SU-DHL-6 (cell line): Measurements from ENCODE around the gene MOB3B.

Experiments used
- CTCF ChIP-seq: fragments of 200-600 bp; sonication (generic); IDR thresholded peaks from one replicate; pipeline ENCODE4 v1.5.1; 2017; ENCODE audit warnings: antibody characterized with exemption, mild to moderate bottlenecking, low read length, moderate library complexity; ENCODE audit not compliant: insufficient read depth, poor library complexity, severe bottlenecking
- EZH2phosphoT487 ChIP-seq: fragments of 200-600 bp; sonication (generic), shearing (Covaris generic); conservative IDR thresholded peaks from 2 replicates; pipeline ENCODE4 v1.6.1; 2018; ENCODE audit warnings: mild to moderate bottlenecking, antibody characterized with exemption, low read length, moderate library complexity, mixed read lengths

GRCh38 chr9:27520986-27521385, 8.6 kb downstream of the MOB3B start:
- no peak for TF ChIP-seq CTCF
- no peak for TF ChIP-seq EZH2phosphoT487
